Retinal pigment epithelial cell (primary cell): Measurements from ENCODE around the gene CHST15.

Experiments
- DNase-seq: peaks from one replicate; pipeline ENCODE4 v3.0.0-alpha.2; 2010; ENCODE audit warnings: low read depth
- H3K4me3 ChIP-seq: 2 replicates; pipeline ENCODE4 v1.5.1; 2011; ENCODE audit warnings: mild to moderate bottlenecking, low read length, control low read depth, moderate library complexity
- CTCF ChIP-seq: conservative IDR thresholded peaks from 2 replicates; pipeline ENCODE4 v1.5.1; 2011; ENCODE audit warnings: low read depth, low read length, control low read depth, inconsistent platforms

CHST15 gene

GRCh38 chr10:124127563-124127962 lies 34.2 kb upstream of the CHST15 start:
- no peak for TF ChIP-seq CTCF

GRCh38 chr10:124126983-124127385 lies 33.6 kb upstream of the CHST15 start:
- DNase-seq, result no peak
- no peak for TF ChIP-seq CTCF
- no peak overlapping the region for H3K4me3 ChIP-seq

More at GRCh38 chr10:124127563-124127962, 34.2 kb upstream of the CHST15 start:
- DNase-seq, result no peak
- H3K4me3 ChIP-seq, result no peak overlapping the region

GRCh38 chr10:124126145-124126982 lies 33.0 kb upstream of the CHST15 start:
- DNase-seq, result no peak
- no peak overlapping the region for H3K4me3 ChIP-seq
- TF ChIP-seq CTCF, result no peak

- peak; percentile 54 for TF ChIP-seq CTCF
- no peak overlapping the region for H3K4me3 ChIP-seq
- DNase-seq, result no peak
Measured at GRCh38 chr10:124125305-124126116, 32.1 kb upstream of the CHST15 start.

- no peak for TF ChIP-seq CTCF
- DNase-seq, result no peak
- no peak overlapping the region for H3K4me3 ChIP-seq
Measured at GRCh38 chr10:124124769-124125161, 31.4 kb upstream of the CHST15 start.

- H3K4me3 ChIP-seq, result no peak overlapping the region
- no peak for DNase-seq
- no peak for TF ChIP-seq CTCF
Measured at GRCh38 chr10:124124123-124124768, 30.8 kb upstream of the CHST15 start.
